ENCODE measurements around the gene SPECC1. TPM values are rescaled to one million over a fixed set of nuclear protein-coding genes. Genes with fewer than 3 reads are reported as not detected.

The SPECC1 gene
- total RNA-seq, 1 experiment from 2014 or later, result 103 TPM

DNA sequence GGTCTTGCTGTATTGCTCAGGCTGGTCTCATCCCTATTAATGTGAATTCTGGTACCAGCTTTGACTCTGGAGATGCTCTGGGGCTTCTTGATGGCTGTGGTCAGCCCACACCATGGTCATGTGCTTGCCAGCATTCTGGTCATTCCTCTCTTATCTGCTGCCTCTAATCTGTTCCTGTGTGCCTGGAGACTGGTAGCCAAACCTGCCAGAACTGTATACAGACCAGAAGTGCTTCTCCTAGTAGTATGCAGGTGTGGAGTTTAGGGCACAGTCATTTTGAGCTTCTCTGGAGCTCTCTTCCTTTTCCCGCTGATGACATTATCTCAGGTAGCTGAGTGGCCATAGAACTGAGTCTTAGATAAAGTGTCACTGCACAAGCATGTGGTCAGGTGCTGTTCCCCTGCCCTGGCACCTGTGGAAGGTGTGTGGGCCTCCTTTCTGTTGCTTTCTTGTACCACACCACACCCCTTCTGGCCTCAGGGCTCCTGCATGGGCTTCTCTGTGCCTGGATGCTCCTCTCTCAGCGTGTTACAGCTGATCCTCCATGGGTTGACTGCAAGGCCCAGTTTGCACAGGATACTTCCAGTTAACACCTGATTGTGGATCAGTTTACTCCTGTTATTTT lies 162.7 kb downstream of the SPECC1 start:
- Mint-ChIP-seq H3K4me3 (no peak overlapping the region), H3K36me3 (no peaks in the 10 kb centered on the region), H3K9me3 (no peaks in the 10 kb centered on the region), H3K27me3 (ENCODE audit: low read depth) (no peaks in the 10 kb centered on the region), H3K4me1 (peaks cover 57% of the 10 kb centered on the region), H3K27ac (peak overlapping the region; percentile 52)
- TF ChIP-seq EMX1 (CRISPR knock-in tag; IDR thresholded peaks at IDR 0.05), result no peak
- TF ChIP-seq ZNF317 (CRISPR knock-in tag; IDR thresholded peaks at IDR 0.05; ENCODE audit: borderline replicate concordance, low read depth), result no peak
- no peak for TF ChIP-seq ZNF423 (CRISPR knock-in tag; IDR thresholded peaks at IDR 0.05)
- TF ChIP-seq, protein P1, sequence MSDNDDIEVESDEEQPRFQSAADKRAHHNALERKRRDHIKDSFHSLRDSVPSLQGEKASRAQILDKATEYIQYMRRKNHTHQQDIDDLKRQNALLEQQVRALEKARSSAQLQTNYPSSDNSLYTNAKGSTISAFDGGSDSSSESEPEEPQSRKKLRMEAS (CRISPR knock-in tag; IDR thresholded peaks at IDR 0.05), result no peak
- TF ChIP-seq, protein P2, sequence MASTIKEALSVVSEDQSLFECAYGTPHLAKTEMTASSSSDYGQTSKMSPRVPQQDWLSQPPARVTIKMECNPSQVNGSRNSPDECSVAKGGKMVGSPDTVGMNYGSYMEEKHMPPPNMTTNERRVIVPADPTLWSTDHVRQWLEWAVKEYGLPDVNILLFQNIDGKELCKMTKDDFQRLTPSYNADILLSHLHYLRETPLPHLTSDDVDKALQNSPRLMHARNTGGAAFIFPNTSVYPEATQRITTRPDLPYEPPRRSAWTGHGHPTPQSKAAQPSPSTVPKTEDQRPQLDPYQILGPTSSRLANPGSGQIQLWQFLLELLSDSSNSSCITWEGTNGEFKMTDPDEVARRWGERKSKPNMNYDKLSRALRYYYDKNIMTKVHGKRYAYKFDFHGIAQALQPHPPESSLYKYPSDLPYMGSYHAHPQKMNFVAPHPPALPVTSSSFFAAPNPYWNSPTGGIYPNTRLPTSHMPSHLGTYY (CRISPR knock-in tag; IDR thresholded peaks at IDR 0.05), result no peak
- TF ChIP-seq, protein P3, sequence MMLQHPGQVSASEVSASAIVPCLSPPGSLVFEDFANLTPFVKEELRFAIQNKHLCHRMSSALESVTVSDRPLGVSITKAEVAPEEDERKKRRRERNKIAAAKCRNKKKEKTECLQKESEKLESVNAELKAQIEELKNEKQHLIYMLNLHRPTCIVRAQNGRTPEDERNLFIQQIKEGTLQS (CRISPR knock-in tag; conservative IDR thresholded peaks at IDR 0.05), result no peak
- TF ChIP-seq SOX15 (CRISPR knock-in tag; IDR thresholded peaks at IDR 0.05), result no peak
- DNase-seq (ENCODE audit: low spot score), result no peak
- no peak for ATAC-seq
- CTCF ChIA-PET, result interaction anchor here (0.9 to 1.0 kb wide), 2 partner anchors 50 to 55 kb away, joined by 3 to 4 read pairs; no protein-coding TSS in a partner anchor
- POLR2A ChIA-PET, result no interaction called here

DNA sequence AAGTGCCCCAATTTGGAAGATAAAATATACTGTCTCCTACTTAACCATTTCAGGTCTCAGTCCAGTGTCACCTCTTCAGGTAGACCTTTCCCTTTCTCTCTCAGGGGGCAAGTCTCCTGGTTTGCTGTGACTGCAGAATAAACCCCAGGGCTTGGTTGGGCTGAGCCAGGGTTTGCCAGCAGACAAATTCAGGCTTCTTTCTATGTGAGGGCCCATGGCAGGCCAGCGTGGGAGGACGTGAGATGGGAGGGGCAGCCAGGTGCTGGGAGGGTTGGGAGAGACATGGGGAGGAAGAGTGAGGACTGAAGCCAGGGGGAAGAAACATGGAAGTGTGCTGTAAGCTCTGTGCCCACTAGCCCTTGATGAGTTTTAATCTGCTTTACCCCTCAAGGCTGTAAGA lies 163.2 kb downstream of the SPECC1 start:
- ATAC-seq (peak; percentile 63), DNase-seq (ENCODE audit: low spot score) (peak; percentile 29)
- H3K36me3 Mint-ChIP-seq, result no peaks in the 10 kb centered on the region
- no peak overlapping the region for H3K4me3 Mint-ChIP-seq
- ChIA-PET POLR2A (no interaction called here), CTCF (interaction anchor here (0.9 to 1.0 kb wide), 2 partner anchors 50 to 55 kb away, joined by 3 to 4 read pairs; no protein-coding TSS in a partner anchor)
- peaks cover 60% of the 10 kb centered on the region for H3K4me1 Mint-ChIP-seq
- no peaks in the 10 kb centered on the region for H3K9me3 Mint-ChIP-seq
- no peaks in the 10 kb centered on the region for H3K27me3 Mint-ChIP-seq (ENCODE audit: low read depth)
- H3K27ac Mint-ChIP-seq, result peak overlapping the region; percentile 52
- TF ChIP-seq, protein P4, sequence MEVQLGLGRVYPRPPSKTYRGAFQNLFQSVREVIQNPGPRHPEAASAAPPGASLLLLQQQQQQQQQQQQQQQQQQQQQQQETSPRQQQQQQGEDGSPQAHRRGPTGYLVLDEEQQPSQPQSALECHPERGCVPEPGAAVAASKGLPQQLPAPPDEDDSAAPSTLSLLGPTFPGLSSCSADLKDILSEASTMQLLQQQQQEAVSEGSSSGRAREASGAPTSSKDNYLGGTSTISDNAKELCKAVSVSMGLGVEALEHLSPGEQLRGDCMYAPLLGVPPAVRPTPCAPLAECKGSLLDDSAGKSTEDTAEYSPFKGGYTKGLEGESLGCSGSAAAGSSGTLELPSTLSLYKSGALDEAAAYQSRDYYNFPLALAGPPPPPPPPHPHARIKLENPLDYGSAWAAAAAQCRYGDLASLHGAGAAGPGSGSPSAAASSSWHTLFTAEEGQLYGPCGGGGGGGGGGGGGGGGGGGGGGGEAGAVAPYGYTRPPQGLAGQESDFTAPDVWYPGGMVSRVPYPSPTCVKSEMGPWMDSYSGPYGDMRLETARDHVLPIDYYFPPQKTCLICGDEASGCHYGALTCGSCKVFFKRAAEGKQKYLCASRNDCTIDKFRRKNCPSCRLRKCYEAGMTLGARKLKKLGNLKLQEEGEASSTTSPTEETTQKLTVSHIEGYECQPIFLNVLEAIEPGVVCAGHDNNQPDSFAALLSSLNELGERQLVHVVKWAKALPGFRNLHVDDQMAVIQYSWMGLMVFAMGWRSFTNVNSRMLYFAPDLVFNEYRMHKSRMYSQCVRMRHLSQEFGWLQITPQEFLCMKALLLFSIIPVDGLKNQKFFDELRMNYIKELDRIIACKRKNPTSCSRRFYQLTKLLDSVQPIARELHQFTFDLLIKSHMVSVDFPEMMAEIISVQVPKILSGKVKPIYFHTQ (CRISPR knock-in tag; IDR thresholded peaks at IDR 0.05), result no peak
- TF ChIP-seq ZNF232 (CRISPR knock-in tag; IDR thresholded peaks at IDR 0.05) (no peak), ESRRA (CRISPR knock-in tag; IDR thresholded peaks at IDR 0.05; ENCODE audit: borderline replicate concordance) (no peak), SOX15 (CRISPR knock-in tag; IDR thresholded peaks at IDR 0.05) (no peak), NFYB (CRISPR knock-in tag; conservative IDR thresholded peaks at IDR 0.05; ENCODE audit: low read depth) (no peak), GTF2I (CRISPR knock-in tag; conservative IDR thresholded peaks at IDR 0.05) (no peak), MYBL2 (CRISPR knock-in tag; IDR thresholded peaks at IDR 0.05) (no peak), ATF1 (CRISPR knock-in tag; IDR thresholded peaks at IDR 0.05) (no peak), FOXP1 (CRISPR knock-in tag; IDR thresholded peaks at IDR 0.05; ENCODE audit: borderline replicate concordance) (no peak), ZNF263 (CRISPR knock-in tag; IDR thresholded peaks at IDR 0.05; ENCODE audit: low read depth) (no peak)
- TF ChIP-seq, protein P5, sequence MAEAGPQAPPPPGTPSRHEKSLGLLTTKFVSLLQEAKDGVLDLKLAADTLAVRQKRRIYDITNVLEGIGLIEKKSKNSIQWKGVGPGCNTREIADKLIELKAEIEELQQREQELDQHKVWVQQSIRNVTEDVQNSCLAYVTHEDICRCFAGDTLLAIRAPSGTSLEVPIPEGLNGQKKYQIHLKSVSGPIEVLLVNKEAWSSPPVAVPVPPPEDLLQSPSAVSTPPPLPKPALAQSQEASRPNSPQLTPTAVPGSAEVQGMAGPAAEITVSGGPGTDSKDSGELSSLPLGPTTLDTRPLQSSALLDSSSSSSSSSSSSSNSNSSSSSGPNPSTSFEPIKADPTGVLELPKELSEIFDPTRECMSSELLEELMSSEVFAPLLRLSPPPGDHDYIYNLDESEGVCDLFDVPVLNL (CRISPR knock-in tag; IDR thresholded peaks at IDR 0.05; ENCODE audit: borderline replicate concordance, low read depth), result no peak
- TF ChIP-seq, protein P1 (CRISPR knock-in tag; IDR thresholded peaks at IDR 0.05), result no peak
- TF ChIP-seq, protein P6, sequence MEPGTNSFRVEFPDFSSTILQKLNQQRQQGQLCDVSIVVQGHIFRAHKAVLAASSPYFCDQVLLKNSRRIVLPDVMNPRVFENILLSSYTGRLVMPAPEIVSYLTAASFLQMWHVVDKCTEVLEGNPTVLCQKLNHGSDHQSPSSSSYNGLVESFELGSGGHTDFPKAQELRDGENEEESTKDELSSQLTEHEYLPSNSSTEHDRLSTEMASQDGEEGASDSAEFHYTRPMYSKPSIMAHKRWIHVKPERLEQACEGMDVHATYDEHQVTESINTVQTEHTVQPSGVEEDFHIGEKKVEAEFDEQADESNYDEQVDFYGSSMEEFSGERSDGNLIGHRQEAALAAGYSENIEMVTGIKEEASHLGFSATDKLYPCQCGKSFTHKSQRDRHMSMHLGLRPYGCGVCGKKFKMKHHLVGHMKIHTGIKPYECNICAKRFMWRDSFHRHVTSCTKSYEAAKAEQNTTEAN (CRISPR knock-in tag; IDR thresholded peaks at IDR 0.05), result no peak
- TF ChIP-seq, protein P7, sequence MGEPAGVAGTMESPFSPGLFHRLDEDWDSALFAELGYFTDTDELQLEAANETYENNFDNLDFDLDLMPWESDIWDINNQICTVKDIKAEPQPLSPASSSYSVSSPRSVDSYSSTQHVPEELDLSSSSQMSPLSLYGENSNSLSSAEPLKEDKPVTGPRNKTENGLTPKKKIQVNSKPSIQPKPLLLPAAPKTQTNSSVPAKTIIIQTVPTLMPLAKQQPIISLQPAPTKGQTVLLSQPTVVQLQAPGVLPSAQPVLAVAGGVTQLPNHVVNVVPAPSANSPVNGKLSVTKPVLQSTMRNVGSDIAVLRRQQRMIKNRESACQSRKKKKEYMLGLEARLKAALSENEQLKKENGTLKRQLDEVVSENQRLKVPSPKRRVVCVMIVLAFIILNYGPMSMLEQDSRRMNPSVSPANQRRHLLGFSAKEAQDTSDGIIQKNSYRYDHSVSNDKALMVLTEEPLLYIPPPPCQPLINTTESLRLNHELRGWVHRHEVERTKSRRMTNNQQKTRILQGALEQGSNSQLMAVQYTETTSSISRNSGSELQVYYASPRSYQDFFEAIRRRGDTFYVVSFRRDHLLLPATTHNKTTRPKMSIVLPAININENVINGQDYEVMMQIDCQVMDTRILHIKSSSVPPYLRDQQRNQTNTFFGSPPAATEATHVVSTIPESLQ (CRISPR knock-in tag; IDR thresholded peaks at IDR 0.05), result no peak
